DOHH2 (cell line): ENCODE results near the gene CCNL2.

ENCODE experiments used
- CTCF ChIP-seq: fragments of 200-600 bp; sonication (generic); IDR thresholded peaks from one replicate; pipeline ENCODE4 v1.5.1; 2014; ENCODE audit warnings: antibody characterized with exemption, mild to moderate bottlenecking, low read depth, low read length; ENCODE audit not compliant: poor library complexity, severe bottlenecking
- EZH2phosphoT487 ChIP-seq: fragments of 200-600 bp; sonication (generic); IDR thresholded peaks from 2 replicates; pipeline ENCODE4 v1.6.1; 2017; ENCODE audit warnings: borderline replicate concordance, mild to moderate bottlenecking, antibody characterized with exemption, low read length, moderate library complexity, mixed read lengths

GRCh38 chr1:1425753-1426495 is 26.8 kb upstream of the CCNL2 start:
- no peak for TF ChIP-seq EZH2phosphoT487
- no peak for TF ChIP-seq CTCF
